Endothelial cell of hepatic sinusoid (primary cell): ENCODE data around the gene FLRT3.

Source experiments
- in situ Hi-C: cut with HindIII; loops from 2 replicates; pipeline ENCODE4 v1.10.0; 2017; ENCODE audit warnings: low sequenced_read_pairs

Gene FLRT3

GRCh38 chr20:14331646-14332045 lies 5.8 kb downstream of the FLRT3 start:
- in situ Hi-C loops, result no loop called here

- in situ Hi-C loops, result no loop called here
These were observed 17.7 kb downstream of the FLRT3 start for GRCh38 chr20:14319704-14320103.

DNA sequence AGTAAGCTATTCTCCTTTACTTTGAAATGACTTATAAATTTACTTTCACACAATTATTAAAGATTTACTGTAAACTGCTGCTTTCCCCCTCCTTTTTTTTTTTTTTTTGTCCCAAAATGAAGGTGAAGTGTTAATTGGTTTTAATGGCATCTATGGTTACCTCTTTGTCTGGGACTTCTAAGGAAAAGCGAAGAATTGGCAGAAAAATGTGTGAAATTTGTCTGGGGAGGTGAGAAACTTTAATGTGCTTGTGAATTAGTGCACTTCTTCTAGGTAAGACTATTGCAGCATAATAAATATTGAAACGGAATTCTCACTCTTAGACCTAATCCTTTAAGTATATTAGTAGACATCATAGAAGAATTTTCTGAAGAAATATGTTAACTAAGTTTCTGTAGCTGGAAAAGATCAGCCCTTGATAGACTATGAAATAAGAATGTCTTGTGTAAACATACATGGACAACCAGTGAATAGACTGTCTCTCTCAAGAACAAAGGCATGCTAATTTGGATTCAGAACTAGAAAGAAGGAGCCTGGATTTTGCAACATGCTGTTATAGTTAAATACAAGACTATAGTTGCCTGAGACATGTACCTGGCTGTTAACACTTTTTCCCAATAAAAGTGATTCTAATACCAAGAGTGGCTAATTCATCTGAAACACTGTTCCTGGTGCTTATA lies 23.9 kb downstream of the FLRT3 start:
- in situ Hi-C loops, result no loop called here

- in situ Hi-C loops, result no loop called here
These were observed 25.4 kb downstream of the FLRT3 start for GRCh38 chr20:14312001-14312400.

DNA sequence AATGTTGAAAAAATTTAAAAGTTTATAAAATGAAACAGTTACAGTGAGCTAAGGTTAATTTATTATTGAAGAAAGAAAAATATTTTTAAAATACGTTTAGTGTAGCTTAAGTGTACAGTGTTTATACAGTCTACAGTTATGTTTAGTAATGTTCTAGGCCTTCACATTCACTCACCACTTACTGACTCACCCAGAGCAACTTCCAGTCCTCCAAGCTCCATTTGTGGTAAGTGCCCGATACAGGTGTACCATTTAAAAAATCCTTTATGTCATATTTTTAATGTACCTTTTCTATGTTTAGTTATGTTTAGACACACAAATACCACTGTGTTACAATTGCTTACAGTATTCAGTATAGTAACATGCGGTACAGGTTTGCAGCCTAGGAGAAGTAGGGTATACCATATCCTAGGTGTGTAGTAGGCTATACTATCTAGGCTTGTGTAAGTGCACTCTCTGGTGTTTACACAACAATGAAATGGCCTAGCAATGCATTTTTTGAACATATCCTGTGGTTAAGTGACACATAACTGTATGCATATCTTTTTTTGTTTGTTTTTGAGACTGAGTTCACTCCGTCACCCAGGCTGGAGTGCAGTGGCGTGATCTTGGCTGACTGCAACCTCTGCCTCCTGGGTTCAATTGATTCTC lies 26.3 kb downstream of the FLRT3 start:
- in situ Hi-C loops, result no loop called here

DNA sequence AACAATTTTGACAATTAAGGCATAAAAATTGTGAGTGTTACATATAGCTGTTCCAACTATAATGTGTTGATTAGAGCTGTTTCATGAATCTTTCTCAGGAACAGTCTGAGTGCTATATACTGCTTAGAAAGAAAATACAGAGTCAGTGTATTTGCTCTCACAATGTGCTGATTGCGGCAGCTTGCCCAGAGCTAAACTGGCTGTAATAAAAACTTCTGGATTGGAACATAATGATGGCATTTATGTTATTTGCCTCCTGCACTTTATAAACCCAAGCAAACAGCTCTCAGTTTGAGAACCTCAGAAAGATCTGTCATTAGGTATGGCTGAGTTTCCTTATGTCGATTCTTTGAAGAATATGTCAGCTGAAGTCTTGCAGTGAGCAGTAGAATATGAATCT lies 29.5 kb downstream of the FLRT3 start:
- in situ Hi-C loops, result no loop called here

DNA sequence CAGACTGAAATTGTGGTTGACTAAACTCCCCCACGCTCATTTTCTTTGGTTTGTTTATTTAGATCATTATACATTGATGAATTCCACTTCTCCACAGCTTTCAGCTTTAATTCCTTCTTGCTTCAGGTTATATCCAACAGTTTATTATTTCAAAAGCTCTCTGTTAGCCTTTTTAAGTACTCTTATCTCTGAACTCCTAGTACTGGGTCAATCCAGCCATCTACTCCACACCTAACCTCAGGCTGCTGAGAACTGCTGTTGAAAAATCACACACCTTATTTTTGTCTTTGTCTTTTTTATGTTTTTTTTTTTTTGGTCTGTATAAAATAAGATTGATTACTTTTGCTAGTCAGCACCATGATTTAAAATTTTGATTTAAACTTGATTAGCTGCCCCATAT lies 32.9 kb downstream of the FLRT3 start:
- in situ Hi-C loops, result no loop called here

GRCh38 chr20:14303651-14304050 lies 33.8 kb downstream of the FLRT3 start:
- in situ Hi-C loops, result no loop called here

GRCh38 chr20:14303106-14303505 lies 34.3 kb downstream of the FLRT3 start:
- in situ Hi-C loops, result no loop called here

DNA sequence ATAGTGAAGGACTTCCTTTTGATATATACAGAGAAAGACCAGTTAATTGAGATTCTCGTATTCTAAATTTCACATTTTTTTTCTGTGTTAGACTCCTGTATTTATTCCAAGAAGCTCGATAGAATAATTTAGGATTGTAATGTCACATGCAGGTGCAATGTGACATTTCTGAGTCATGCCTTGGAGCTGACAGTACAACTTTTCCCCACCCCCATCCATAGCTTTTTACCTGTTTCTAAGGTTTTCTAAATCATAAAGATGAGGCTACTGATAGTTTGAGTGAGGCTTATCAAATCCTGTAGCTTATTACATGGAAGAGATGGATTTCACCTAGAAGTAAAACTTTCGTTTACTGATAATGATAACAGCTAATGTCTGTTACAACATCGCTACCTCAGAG lies 37.6 kb downstream of the FLRT3 start:
- in situ Hi-C loops, result no loop called here

- in situ Hi-C loops, result no loop called here
These were observed 41.6 kb downstream of the FLRT3 start for GRCh38 chr20:14295770-14296309.

GRCh38 chr20:14295238-14295637 lies 42.2 kb downstream of the FLRT3 start:
- in situ Hi-C loops, result no loop called here

- in situ Hi-C loops, result no loop called here
These were observed 45.9 kb downstream of the FLRT3 start for GRCh38 chr20:14291502-14291901.

DNA sequence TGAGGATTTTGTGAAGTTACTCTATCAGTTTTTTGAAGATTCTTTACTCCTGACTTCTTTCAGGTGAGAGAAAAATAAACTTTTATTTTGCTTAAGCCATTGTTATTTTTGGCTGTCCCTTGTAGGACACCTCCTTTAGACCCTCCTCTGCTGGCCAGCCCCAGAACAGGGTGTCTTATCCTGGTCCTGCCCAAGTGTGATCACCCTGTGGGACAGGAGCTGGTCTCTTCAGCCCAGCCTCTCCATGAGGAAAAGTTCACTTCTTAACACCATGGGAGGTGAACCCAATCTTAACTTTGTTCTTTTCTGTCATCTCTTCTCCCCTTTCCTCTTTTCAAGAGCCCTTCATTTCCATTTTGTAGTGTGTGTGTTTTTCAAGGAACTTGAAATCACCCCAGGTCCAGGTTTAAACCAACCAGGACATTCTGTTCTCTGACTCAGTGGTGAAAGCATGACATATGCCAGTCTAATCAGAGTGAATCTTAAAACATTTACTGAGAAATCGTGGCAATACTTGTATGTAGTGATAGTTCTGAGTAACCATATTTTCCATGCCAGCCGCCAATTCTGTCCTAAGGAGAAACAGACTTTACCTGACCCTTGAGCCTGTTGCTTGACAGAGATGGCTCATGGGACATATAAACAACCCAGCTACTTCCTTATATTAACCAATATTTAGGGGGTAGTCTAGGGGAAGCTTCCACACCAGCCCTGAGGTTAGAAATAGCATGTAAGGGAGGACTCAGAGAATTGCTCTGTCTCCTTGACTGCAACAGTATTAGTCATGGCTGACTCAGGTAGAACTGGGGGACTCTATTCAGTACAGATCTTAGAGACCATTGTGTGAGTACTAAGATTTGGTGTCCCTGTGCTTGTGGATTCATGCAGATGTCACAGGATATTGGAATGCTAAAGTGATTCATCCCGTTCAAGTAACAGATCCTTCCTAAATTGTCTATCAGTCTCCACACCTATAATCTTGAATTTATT lies 48.8 kb downstream of the FLRT3 start:
- in situ Hi-C loops, result no loop called here

DNA sequence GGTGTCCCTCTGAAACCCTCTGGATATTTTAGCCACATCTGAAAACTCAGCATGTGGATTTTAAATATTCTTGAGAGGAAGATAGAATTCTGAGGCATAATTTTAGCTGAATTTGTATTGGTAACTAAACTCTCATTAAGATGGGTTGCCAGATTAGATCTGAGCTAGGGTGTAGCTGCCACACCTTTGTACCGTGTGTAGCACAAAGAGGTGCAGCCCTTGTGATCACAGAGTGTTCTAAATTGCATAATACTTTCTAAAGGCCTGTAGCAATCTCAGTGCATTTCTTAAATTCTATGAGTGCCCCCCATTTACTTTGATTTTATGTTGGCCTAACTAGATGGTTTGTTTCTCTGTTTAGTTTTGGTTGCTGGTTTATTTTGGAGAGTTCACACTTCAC lies 53.0 kb downstream of the FLRT3 start:
- in situ Hi-C loops, result no loop called here

DNA sequence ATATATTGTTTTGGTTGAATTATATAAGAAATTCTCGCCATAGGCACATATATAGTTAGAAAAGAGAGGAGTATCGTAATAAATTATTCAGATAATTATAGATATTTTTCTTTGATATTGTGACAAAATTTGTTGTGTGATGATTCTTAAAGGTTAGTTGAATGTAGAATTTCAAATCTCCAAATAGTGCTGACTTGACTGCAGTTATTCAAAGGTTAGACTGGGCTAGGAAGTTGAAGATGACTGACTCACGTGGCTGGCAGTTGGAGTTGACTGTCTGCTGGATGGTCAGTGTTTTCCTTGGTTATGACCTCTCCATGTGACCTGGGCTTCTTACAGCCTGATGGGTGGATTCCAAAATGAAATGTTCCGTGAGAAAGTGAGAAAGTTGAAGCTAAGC lies 55.3 kb downstream of the FLRT3 start:
- in situ Hi-C loops, result no loop called here
